GM23248 (cell line): Measurements from ENCODE around the gene MAP3K7CL. TPM values are rescaled to one million over a fixed set of nuclear protein-coding genes. Genes with fewer than 3 reads are reported as not detected.

Experiments
- DNase-seq: peaks from one replicate; pipeline ENCODE4 v3.0.0-alpha.2; 2015
- H2AFZ ChIP-seq: fragments of 200-600 bp; sonication (generic); 2 replicates; pipeline ENCODE4 v1.6.1; 2016; ENCODE audit warnings: antibody characterized with exemption
- H3F3A ChIP-seq: fragments of 200-600 bp; sonication (generic); 2 replicates; pipeline ENCODE4 v1.6.1; 2016; ENCODE audit warnings: mild to moderate bottlenecking, antibody characterized with exemption, mixed run types; ENCODE audit not compliant: insufficient read depth
- H3K27ac ChIP-seq: fragments of 200-600 bp; sonication (generic); 2 replicates; pipeline ENCODE4 v1.5.1; 2016; ENCODE audit warnings: mild to moderate bottlenecking
- H3K27me3 ChIP-seq: fragments of 200-600 bp; sonication (generic); replicated peaks from 2 replicates; pipeline ENCODE4 v1.6.1; 2016; ENCODE audit warnings: mild to moderate bottlenecking; ENCODE audit not compliant: insufficient read depth
- H3K36me3 ChIP-seq: fragments of 200-600 bp; sonication (generic); 2 replicates; pipeline ENCODE4 v1.6.1; 2016; ENCODE audit warnings: low read depth, mild to moderate bottlenecking
- H3K4me1 ChIP-seq: fragments of 200-600 bp; sonication (generic); 2 replicates; pipeline ENCODE4 v1.6.1; 2016; ENCODE audit warnings: mild to moderate bottlenecking; ENCODE audit not compliant: insufficient read depth
- H3K4me2 ChIP-seq: fragments of 200-600 bp; sonication (generic); one replicate; pipeline ENCODE4 v1.6.1; 2016; ENCODE audit warnings: mild to moderate bottlenecking; ENCODE audit not compliant: unreplicated experiment
- H3K4me3 ChIP-seq: fragments of 200-600 bp; sonication (generic); 2 replicates; pipeline ENCODE4 v1.5.1; 2016; ENCODE audit warnings: mild to moderate bottlenecking
- H3K79me2 ChIP-seq: fragments of 200-600 bp; sonication (generic); 2 replicates; pipeline ENCODE4 v1.6.1; 2016; ENCODE audit warnings: mild to moderate bottlenecking; ENCODE audit not compliant: insufficient read depth
- H3K9ac ChIP-seq: fragments of 200-600 bp; sonication (generic); 2 replicates; pipeline ENCODE4 v1.6.1; 2016; ENCODE audit warnings: mild to moderate bottlenecking
- H3K9me2 ChIP-seq: fragments of 200-600 bp; sonication (generic); 2 replicates; pipeline ENCODE4 v1.6.1; 2016; ENCODE audit warnings: mixed run types, mild to moderate bottlenecking, moderate library complexity; ENCODE audit not compliant: insufficient read depth
- H3K9me3 ChIP-seq: fragments of 200-600 bp; sonication (generic); one replicate; pipeline ENCODE4 v1.6.1; 2017; ENCODE audit warnings: low read depth
- H4K20me1 ChIP-seq: fragments of 200-600 bp; sonication (generic); 2 replicates; pipeline ENCODE4 v1.6.0; 2016; ENCODE audit not compliant: insufficient read depth
- EZH2 ChIP-seq: fragments of 200-600 bp; sonication (generic); IDR thresholded peaks from 2 replicates; pipeline ENCODE4 v1.6.1; 2018; ENCODE audit warnings: antibody characterized with exemption, mild to moderate bottlenecking; ENCODE audit not compliant: insufficient read depth, poor library complexity, severe bottlenecking
- EZH2phosphoT487 ChIP-seq: fragments of 200-600 bp; sonication (generic); IDR thresholded peaks from 2 replicates; pipeline ENCODE4 v1.6.1; 2018; ENCODE audit warnings: antibody characterized with exemption, moderate library complexity, mild to moderate bottlenecking, low read depth; ENCODE audit not compliant: insufficient read depth
- WGBS, 2 experiments: methylation state at CpG; one replicate each; pipeline ENCODE4 v1.1.6; 2015 to 2017; ENCODE audit warnings: low lambda C conversion rate in 2 of 2, low coverage in 1 of 2; ENCODE audit errors: missing lambda C conversion rate in 2 of 2; 5-methylcytosine and 5-hydroxymethylcytosine counted together
- in situ Hi-C: fragments of 300-500 bp; cut with MboI; formaldehyde crosslinking; loops from 2 replicates; pipeline ENCODE4 v1.15.0; 2020
- polyA plus RNA-seq: library from polyadenylated mRNA; unstranded; fragments of >200 nt; fragmentation: Nextera tagmentation; extraction: Ambion mirVana; gene quantifications from 2 replicates; pipeline ENCODE4 v1.2.1, GENCODE V29; 2016
- total RNA-seq: library from RNA; depleted of rRNA; stranded (reverse); fragments of >200 nt; shearing (Covaris generic); gene quantifications from 2 replicates; pipeline ENCODE4 v1.2.3, GENCODE V29; 2014

MAP3K7CL gene
- total and polyA plus RNA-seq, 2 experiments from 2014 or later, result 14.8 to 34.3 TPM

- H3K4me1 ChIP-seq, result peaks cover 35% of the 10 kb centered on the region
- no peaks in the 10 kb centered on the region for H3K36me3 ChIP-seq
- H3K27me3 ChIP-seq, result no peaks in the 10 kb centered on the region
- no peaks in the 10 kb centered on the region for H3K79me2 ChIP-seq
- H2AFZ ChIP-seq, result no peak overlapping the region
- WGBS, 2 experiments, result 97 to 100% methylated on average over 1 of the region's 1 CpG
- no peak overlapping the region for H3K27ac ChIP-seq
- no peak for TF ChIP-seq EZH2
- no peak for TF ChIP-seq EZH2phosphoT487
- no peak overlapping the region for H3K9ac ChIP-seq
- no peak overlapping the region for H3K4me3 ChIP-seq
- no peaks in the 10 kb centered on the region for H3K9me3 ChIP-seq
- in situ Hi-C loops, result no loop called here
- H3F3A ChIP-seq, result peaks cover 34% of the 10 kb centered on the region
- H4K20me1 ChIP-seq, result no peaks in the 10 kb centered on the region
- H3K4me2 ChIP-seq, result no peak overlapping the region
- DNase-seq, result no peak
- no peaks in the 10 kb centered on the region for H3K9me2 ChIP-seq
Observed at GRCh38 chr21:29179503-29179902, 49.1 kb downstream of the MAP3K7CL start.

GRCh38 chr21:29181799-29182470 is 51.5 kb downstream of the MAP3K7CL start:
- H3K27ac ChIP-seq, result peak overlapping the region; percentile 99
- no peaks in the 10 kb centered on the region for H3K27me3 ChIP-seq
- H3K9me3 ChIP-seq, result no peaks in the 10 kb centered on the region
- H3F3A ChIP-seq, result peaks cover 27% of the 10 kb centered on the region
- H3K4me1 ChIP-seq, result peaks cover 28% of the 10 kb centered on the region
- H3K4me3 ChIP-seq, result peak overlapping the region; percentile 77
- no peak for TF ChIP-seq EZH2phosphoT487
- no peak for TF ChIP-seq EZH2
- in situ Hi-C loops, result no loop called here
- WGBS, 2 experiments, result 1 to 2% methylated on average over 9 of the region's 9 CpGs
- peak overlapping the region; percentile 99 for H3K4me2 ChIP-seq
- peak overlapping the region; percentile 86 for H2AFZ ChIP-seq
- peak overlapping the region; percentile 95 for H3K9ac ChIP-seq
- no peaks in the 10 kb centered on the region for H3K79me2 ChIP-seq
- peak; percentile 91 for DNase-seq
- H3K9me2 ChIP-seq, result no peaks in the 10 kb centered on the region
- H3K36me3 ChIP-seq, result no peaks in the 10 kb centered on the region
- H4K20me1 ChIP-seq, result no peaks in the 10 kb centered on the region

- H3K9ac ChIP-seq, result peak overlapping the region; percentile 95
- in situ Hi-C loops, result no loop called here
- H3K4me3 ChIP-seq, result peak overlapping the region; percentile 77
Observed at GRCh38 chr21:29182691-29183092, 52.2 kb downstream of the MAP3K7CL start.

GRCh38 chr21:29184037-29184436 is 53.6 kb downstream of the MAP3K7CL start:
- WGBS, 2 experiments, result 95% methylated on average over 1 of the region's 1 CpG
- TF ChIP-seq EZH2 (no peak), EZH2phosphoT487 (no peak)
- Histone ChIP-seq H3F3A (peaks cover 40% of the 10 kb centered on the region), H3K4me3 (no peak overlapping the region), H3K4me2 (no peak overlapping the region), H3K9me2 (no peaks in the 10 kb centered on the region), H2AFZ (no peak overlapping the region), H3K36me3 (no peaks in the 10 kb centered on the region), H3K4me1 (peaks cover 48% of the 10 kb centered on the region), H4K20me1 (no peaks in the 10 kb centered on the region), H3K9me3 (no peaks in the 10 kb centered on the region), H3K27ac (no peak overlapping the region), H3K9ac (no peak overlapping the region), H3K27me3 (no peaks in the 10 kb centered on the region), H3K79me2 (no peaks in the 10 kb centered on the region)
- no peak for DNase-seq
- in situ Hi-C loops, result no loop called here

More at GRCh38 chr21:29182691-29183092, 52.2 kb downstream of the MAP3K7CL start:
- H3F3A ChIP-seq, result peaks cover 35% of the 10 kb centered on the region
- peak overlapping the region; percentile 99 for H3K27ac ChIP-seq
- no peak for TF ChIP-seq EZH2phosphoT487
- TF ChIP-seq EZH2, result no peak
- WGBS, 2 experiments, result 68 to 76% methylated on average over 4 of the region's 4 CpGs
- H3K4me2 ChIP-seq, result peak overlapping the region; percentile 99
- no peaks in the 10 kb centered on the region for H3K9me3 ChIP-seq
- peak overlapping the region; percentile 86 for H2AFZ ChIP-seq
- no peaks in the 10 kb centered on the region for H4K20me1 ChIP-seq
- no peaks in the 10 kb centered on the region for H3K36me3 ChIP-seq
- H3K4me1 ChIP-seq, result peaks cover 35% of the 10 kb centered on the region
- no peak for DNase-seq
- no peaks in the 10 kb centered on the region for H3K79me2 ChIP-seq
- no peaks in the 10 kb centered on the region for H3K9me2 ChIP-seq
- H3K27me3 ChIP-seq, result no peaks in the 10 kb centered on the region
